NCI-H1417 treated with DMSO at 0.1 percent for 48 hours (cell line): ENCODE data around the gene GAB2.

Experiments
- DNase-seq: peaks from one replicate; lab custom pipeline; 2025; lab: John Stamatoyannopoulos, UW

Gene GAB2

GRCh38 chr11:78341841-78342240 is 75.8 kb downstream of the GAB2 start:
- DNase-seq, result no peak

GRCh38 chr11:78340530-78340929 is 77.1 kb downstream of the GAB2 start:
- no peak for DNase-seq

- DNase-seq, result no peak
Observed at GRCh38 chr11:78339945-78340344, 77.7 kb downstream of the GAB2 start.

GRCh38 chr11:78339483-78339882 is 78.1 kb downstream of the GAB2 start:
- DNase-seq, result peak; percentile 90

GRCh38 chr11:78338702-78339101 is 78.9 kb downstream of the GAB2 start:
- no peak for DNase-seq

- DNase-seq, result no peak
Observed at GRCh38 chr11:78338138-78338537, 79.5 kb downstream of the GAB2 start.

GRCh38 chr11:78337554-78337924 is 80.1 kb downstream of the GAB2 start:
- no peak for DNase-seq

- no peak for DNase-seq
Observed at GRCh38 chr11:78336877-78337553, 80.6 kb downstream of the GAB2 start.

GRCh38 chr11:78334109-78334508 is 83.5 kb downstream of the GAB2 start:
- no peak for DNase-seq

GRCh38 chr11:78332872-78333271 is 84.7 kb downstream of the GAB2 start:
- no peak for DNase-seq

- DNase-seq, result no peak
Observed at GRCh38 chr11:78332174-78332866, 85.3 kb downstream of the GAB2 start.

- no peak for DNase-seq
Observed at GRCh38 chr11:78331711-78332110, 85.9 kb downstream of the GAB2 start.

- DNase-seq, result no peak
Observed at GRCh38 chr11:78330361-78330760, 87.3 kb downstream of the GAB2 start.

- no peak for DNase-seq
Observed at GRCh38 chr11:78327945-78328344, 89.7 kb downstream of the GAB2 start.

- DNase-seq, result no peak
Observed at GRCh38 chr11:78325274-78325781, 92.3 kb downstream of the GAB2 start.

- no peak for DNase-seq
Observed at GRCh38 chr11:78323363-78323762, 94.3 kb downstream of the GAB2 start.

- DNase-seq, result no peak
Observed at GRCh38 chr11:78319453-78319955, 98.1 kb downstream of the GAB2 start.

- no peak for DNase-seq
Observed at GRCh38 chr11:78318321-78319114, 99.1 kb downstream of the GAB2 start.

GRCh38 chr11:78315724-78316123 is 101.9 kb downstream of the GAB2 start:
- DNase-seq, result no peak

- no peak for DNase-seq
Observed at GRCh38 chr11:78314762-78315161, 102.9 kb downstream of the GAB2 start.

GRCh38 chr11:78313898-78314297 is 103.7 kb downstream of the GAB2 start:
- DNase-seq, result no peak

GRCh38 chr11:78313181-78313795 is 104.3 kb downstream of the GAB2 start:
- no peak for DNase-seq
